SU-DHL-6 (cell line): ENCODE measurements around the gene SBSN.

Experiments
- H2AFZ ChIP-seq: fragments of 200-600 bp; sonication (generic); 2 replicates; pipeline ENCODE4 v1.6.1; 2014; ENCODE audit warnings: low read depth, mild to moderate bottlenecking, moderate library complexity, mixed read lengths, antibody characterized with exemption, low read length; ENCODE audit not compliant: severe bottlenecking
- H3F3A ChIP-seq: fragments of 200-600 bp; shearing (Covaris generic); 2 replicates; pipeline ENCODE4 v1.6.0; 2016; ENCODE audit warnings: antibody characterized with exemption, mild to moderate bottlenecking; ENCODE audit not compliant: insufficient read depth
- H3K27ac ChIP-seq: fragments of 200-600 bp; sonication (generic); 2 replicates; pipeline ENCODE4 v1.5.1; 2016; ENCODE audit warnings: low read depth, mild to moderate bottlenecking, low read length, moderate library complexity, mixed read lengths
- H3K27me3 ChIP-seq: fragments of 200-600 bp; sonication (generic), shearing (Covaris generic); 2 replicates; pipeline ENCODE4 v1.6.0; 2014; ENCODE audit warnings: mild to moderate bottlenecking, low read length
- H3K36me3 ChIP-seq: fragments of 200-600 bp; sonication (generic); 2 replicates; pipeline ENCODE4 v1.6.1; 2014; ENCODE audit warnings: mild to moderate bottlenecking, low read length, mixed read lengths
- H3K4me2 ChIP-seq: fragments of 300-600, 200-600 bp; shearing (Covaris generic), sonication (generic); 2 replicates; pipeline ENCODE4 v1.6.0; 2014; ENCODE audit warnings: low read length, low read depth, mild to moderate bottlenecking; ENCODE audit not compliant: poor library complexity, severe bottlenecking
- H3K4me3 ChIP-seq: fragments of 200-600 bp; sonication (generic); 2 replicates; pipeline ENCODE4 v1.5.1; 2014; ENCODE audit warnings: antibody characterized with exemption, low read length, mild to moderate bottlenecking, mixed read lengths; ENCODE audit not compliant: insufficient read depth, poor library complexity, severe bottlenecking
- H3K79me2 ChIP-seq: fragments of 200-600 bp; sonication (generic); 2 replicates; pipeline ENCODE4 v1.6.1; 2014; ENCODE audit warnings: mild to moderate bottlenecking, low read length, moderate library complexity; ENCODE audit not compliant: insufficient read depth
- H3K9ac ChIP-seq: fragments of 200-600 bp; sonication (generic); 2 replicates; pipeline ENCODE4 v1.7.0; 2014; ENCODE audit warnings: mild to moderate bottlenecking, low read length
- H3K9me2 ChIP-seq: fragments of 200-600 bp; sonication (generic); replicated peaks from 2 replicates; pipeline ENCODE4 v1.6.1; 2014; ENCODE audit warnings: low read length; ENCODE audit not compliant: insufficient read depth
- H3K9me3 ChIP-seq: fragments of 200-600 bp; sonication (generic); 2 replicates; pipeline ENCODE4 v1.6.1; 2014; ENCODE audit warnings: low read length, mixed read lengths; ENCODE audit not compliant: insufficient read depth
- H4K20me1 ChIP-seq: fragments of 200-600 bp; sonication (generic); 2 replicates; pipeline ENCODE4 v1.6.1; 2014; ENCODE audit warnings: low read depth, mild to moderate bottlenecking, antibody characterized with exemption, low read length, moderate library complexity, mixed read lengths
- EZH2phosphoT487 ChIP-seq: fragments of 200-600 bp; sonication (generic), shearing (Covaris generic); conservative IDR thresholded peaks from 2 replicates; pipeline ENCODE4 v1.6.1; 2018; ENCODE audit warnings: mild to moderate bottlenecking, antibody characterized with exemption, low read length, moderate library complexity, mixed read lengths
- TF ChIP-seq, protein P1 (sequence below): fragments of 200-600 bp; sonication (generic); IDR thresholded peaks from one replicate; pipeline ENCODE4 v1.5.1; 2017; ENCODE audit warnings: antibody characterized with exemption, mild to moderate bottlenecking, low read length, moderate library complexity; ENCODE audit not compliant: insufficient read depth, poor library complexity, severe bottlenecking

Gene SBSN

DNA sequence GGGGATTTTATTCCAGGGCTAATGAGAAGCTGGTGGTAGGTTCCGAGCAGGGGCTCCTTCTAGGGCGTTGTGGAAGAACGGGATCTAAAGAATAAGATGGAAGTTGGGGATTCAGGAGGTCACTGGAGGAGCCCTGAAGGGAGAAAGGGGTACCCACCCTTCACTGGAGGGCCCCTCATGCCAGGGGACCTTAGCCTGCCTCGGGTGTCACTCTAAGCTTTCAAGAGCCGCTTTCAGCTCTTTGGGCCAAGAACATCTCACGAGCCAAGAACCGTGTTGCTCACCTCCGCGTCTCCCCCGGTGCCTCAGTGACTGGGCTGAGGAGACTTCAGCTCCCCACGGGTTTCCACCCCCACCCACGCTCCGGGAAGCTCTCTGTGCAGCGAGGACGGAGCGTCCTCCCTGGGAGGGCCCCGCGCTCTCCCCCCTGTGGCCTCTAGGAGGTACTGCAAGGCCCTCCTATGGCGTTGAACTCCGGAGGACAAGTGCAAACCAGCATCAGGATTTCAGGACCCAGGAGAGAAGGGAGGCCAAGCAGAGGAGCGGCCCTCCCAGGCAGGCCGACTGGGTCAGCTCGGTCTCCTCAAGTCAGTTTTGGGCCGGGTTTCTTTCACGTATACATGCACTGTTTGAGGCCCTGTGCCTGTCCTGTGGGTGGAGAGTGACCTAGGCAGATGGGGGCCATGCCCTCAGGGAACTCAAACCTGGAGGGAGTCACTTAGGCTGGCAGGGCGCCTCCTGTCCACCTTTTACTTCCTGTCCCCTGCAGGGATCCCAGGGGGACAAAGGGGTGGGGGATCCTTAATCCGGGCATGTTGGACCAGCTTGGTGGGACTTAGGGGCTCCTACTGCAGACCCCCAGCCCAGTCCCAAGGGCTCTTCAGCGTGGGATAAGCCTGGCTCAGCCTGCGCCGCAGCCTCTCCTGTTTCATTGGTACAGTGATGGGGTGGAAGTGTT is 32.7 kb downstream of the SBSN start:
- H2AFZ ChIP-seq: no peak overlapping the region
- no peaks in the 10 kb centered on the region for H3K27me3 ChIP-seq
- no peaks in the 10 kb centered on the region for H3K36me3 ChIP-seq
- TF ChIP-seq EZH2phosphoT487: 0 out of 2 replicates have a peak, but pooled peaks have one; percentile 56
- TF ChIP-seq, protein P1, sequence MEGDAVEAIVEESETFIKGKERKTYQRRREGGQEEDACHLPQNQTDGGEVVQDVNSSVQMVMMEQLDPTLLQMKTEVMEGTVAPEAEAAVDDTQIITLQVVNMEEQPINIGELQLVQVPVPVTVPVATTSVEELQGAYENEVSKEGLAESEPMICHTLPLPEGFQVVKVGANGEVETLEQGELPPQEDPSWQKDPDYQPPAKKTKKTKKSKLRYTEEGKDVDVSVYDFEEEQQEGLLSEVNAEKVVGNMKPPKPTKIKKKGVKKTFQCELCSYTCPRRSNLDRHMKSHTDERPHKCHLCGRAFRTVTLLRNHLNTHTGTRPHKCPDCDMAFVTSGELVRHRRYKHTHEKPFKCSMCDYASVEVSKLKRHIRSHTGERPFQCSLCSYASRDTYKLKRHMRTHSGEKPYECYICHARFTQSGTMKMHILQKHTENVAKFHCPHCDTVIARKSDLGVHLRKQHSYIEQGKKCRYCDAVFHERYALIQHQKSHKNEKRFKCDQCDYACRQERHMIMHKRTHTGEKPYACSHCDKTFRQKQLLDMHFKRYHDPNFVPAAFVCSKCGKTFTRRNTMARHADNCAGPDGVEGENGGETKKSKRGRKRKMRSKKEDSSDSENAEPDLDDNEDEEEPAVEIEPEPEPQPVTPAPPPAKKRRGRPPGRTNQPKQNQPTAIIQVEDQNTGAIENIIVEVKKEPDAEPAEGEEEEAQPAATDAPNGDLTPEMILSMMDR: peak; percentile 78
- H3K4me3 ChIP-seq: no peak overlapping the region
- H3K79me2 ChIP-seq: no peaks in the 10 kb centered on the region
- no peak overlapping the region for H3K27ac ChIP-seq
- H3K9me3 ChIP-seq: no peaks in the 10 kb centered on the region
- H3K9ac ChIP-seq: no peak overlapping the region
- no peaks in the 10 kb centered on the region for H3F3A ChIP-seq
- no peaks in the 10 kb centered on the region for H3K9me2 ChIP-seq
- H4K20me1 ChIP-seq: no peaks in the 10 kb centered on the region
- H3K4me2 ChIP-seq: no peak overlapping the region

DNA sequence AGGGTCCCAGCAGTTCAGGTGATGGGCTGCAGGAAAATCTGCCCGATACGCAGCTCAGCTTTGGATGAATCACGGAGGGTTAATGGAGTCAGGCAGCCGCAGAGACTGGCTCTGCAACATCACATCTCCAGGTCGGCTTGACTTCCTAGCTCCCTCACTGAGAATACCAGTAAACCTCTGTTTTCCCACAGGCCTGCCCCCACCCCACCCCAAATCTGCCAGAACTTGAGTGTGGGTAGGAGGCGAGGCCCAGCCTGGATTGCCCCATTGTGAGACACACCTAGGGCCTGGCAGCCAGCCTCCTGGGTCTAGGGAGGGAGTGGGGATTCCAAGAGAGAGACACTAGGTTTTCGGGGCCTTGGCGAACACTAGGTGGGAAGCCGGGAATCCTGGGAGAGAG is 34.1 kb downstream of the SBSN start:
- Histone ChIP-seq H2AFZ (no peak overlapping the region), H3K4me2 (no peak overlapping the region), H3K27ac (no peak overlapping the region), H3K9me3 (no peaks in the 10 kb centered on the region), H3F3A (no peaks in the 10 kb centered on the region), H3K27me3 (no peaks in the 10 kb centered on the region), H3K9ac (no peak overlapping the region), H3K36me3 (no peaks in the 10 kb centered on the region), H4K20me1 (no peaks in the 10 kb centered on the region), H3K79me2 (no peaks in the 10 kb centered on the region), H3K9me2 (no peaks in the 10 kb centered on the region), H3K4me3 (no peak overlapping the region)
- TF ChIP-seq, protein P1: no peak
- TF ChIP-seq EZH2phosphoT487: no peak

DNA sequence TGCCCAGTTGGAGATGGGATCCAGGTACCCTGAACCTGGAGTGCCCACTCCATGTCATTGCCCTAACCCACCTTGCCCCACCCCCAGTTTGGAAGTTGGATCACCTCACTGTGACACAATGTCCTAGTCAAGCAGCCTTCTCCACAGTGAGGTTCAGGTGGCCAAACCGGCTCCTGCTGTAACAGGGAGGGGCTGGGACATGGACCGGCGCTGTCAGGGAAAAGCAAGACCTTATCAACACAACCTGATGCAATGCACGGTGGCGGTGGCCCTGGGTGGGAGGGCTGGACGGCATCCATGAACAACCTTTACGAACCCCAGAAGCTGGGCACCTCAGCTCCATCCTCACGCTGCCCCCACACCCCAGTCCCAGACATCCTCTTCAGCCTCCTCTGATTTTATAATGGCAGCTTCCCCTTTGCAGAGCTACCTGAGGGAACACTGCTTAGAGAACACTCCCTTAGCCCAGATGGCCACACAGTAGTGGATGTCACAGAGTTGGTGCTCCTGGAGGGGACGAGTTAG is 36.2 kb downstream of the SBSN start:
- H2AFZ ChIP-seq: no peak overlapping the region
- no peaks in the 10 kb centered on the region for H3K36me3 ChIP-seq
- no peaks in the 10 kb centered on the region for H3K79me2 ChIP-seq
- no peaks in the 10 kb centered on the region for H3K9me2 ChIP-seq
- TF ChIP-seq, protein P1: no peak
- no peak for TF ChIP-seq EZH2phosphoT487
- no peaks in the 10 kb centered on the region for H4K20me1 ChIP-seq
- no peak overlapping the region for H3K9ac ChIP-seq
- no peaks in the 10 kb centered on the region for H3K9me3 ChIP-seq
- H3F3A ChIP-seq: no peaks in the 10 kb centered on the region
- H3K4me3 ChIP-seq: no peak overlapping the region
- H3K27ac ChIP-seq: no peak overlapping the region
- no peaks in the 10 kb centered on the region for H3K27me3 ChIP-seq
- no peak overlapping the region for H3K4me2 ChIP-seq
